Natural killer cell (primary cell): ENCODE measurements around the gene APH1B. TPM values are rescaled to one million over a fixed set of nuclear protein-coding genes. Genes with fewer than 3 reads are reported as not detected.

ENCODE experiments used
- ATAC-seq, 3 donors: fragments of 150-1000 bp in 2 of 3; fragments of 200-7000 bp in 1 of 3; cut with Tn5 transposase; 1 replicate in 1 of 3; 2 replicates in 2 of 3; pipeline ENCODE4 v1.10.0; 2021; ENCODE audit warnings: mild to moderate bottlenecking in 2 of 3, moderate library complexity in 2 of 3
- DNase-seq, 2 donors: peaks; one replicate each; pipeline versions ENCODE4 v3.0.0 to v3.0.0-alpha.2; 2013 to 2021; ENCODE audit warnings: mixed read lengths in 1 of 2
- H3K27ac ChIP-seq: one replicate; pipeline ENCODE4 v1.5.1; 2013; ENCODE audit warnings: mild to moderate bottlenecking, low read length
- H3K27me3 ChIP-seq: one replicate; pipeline ENCODE4 v1.6.1; 2013; ENCODE audit warnings: low read length; ENCODE audit not compliant: control insufficient read depth, insufficient read depth
- H3K36me3 ChIP-seq: one replicate; pipeline ENCODE4 v1.6.1; 2013; ENCODE audit warnings: low read length; ENCODE audit not compliant: control insufficient read depth, insufficient read depth
- H3K4me1 ChIP-seq: one replicate; pipeline ENCODE4 v1.6.1; 2013; ENCODE audit warnings: low read length; ENCODE audit not compliant: control insufficient read depth, insufficient read depth
- H3K4me3 ChIP-seq: one replicate; pipeline ENCODE4 v1.5.1; 2013; ENCODE audit warnings: low read length
- H3K9me3 ChIP-seq: one replicate; pipeline ENCODE4 v1.6.1; 2013; ENCODE audit warnings: low read length; ENCODE audit not compliant: control insufficient read depth, insufficient read depth
- H3K27ac Mint-ChIP-seq, 2 donors: one replicate each; pipeline ENCODE4 v1.8.0; 2022; ENCODE audit warnings: mild to moderate bottlenecking in 2 of 2, mixed read lengths in 2 of 2, moderate library complexity in 1 of 2
- H3K27me3 Mint-ChIP-seq, 2 donors: one replicate each; pipeline ENCODE4 v1.8.0; 2022; ENCODE audit warnings: low read depth in 2 of 2, mixed read lengths in 2 of 2
- H3K36me3 Mint-ChIP-seq: one replicate; pipeline ENCODE4 v1.8.0; 2022; ENCODE audit warnings: mixed read lengths
- H3K4me1 Mint-ChIP-seq, 2 donors: one replicate each; pipeline ENCODE4 v1.8.0; 2022; ENCODE audit warnings: mixed read lengths in 2 of 2
- H3K4me3 Mint-ChIP-seq: one replicate; pipeline ENCODE4 v1.8.0; 2022; ENCODE audit warnings: mild to moderate bottlenecking, moderate library complexity, mixed read lengths
- H3K9me3 Mint-ChIP-seq, 2 donors: one replicate each; pipeline ENCODE4 v1.8.0; 2022; ENCODE audit warnings: mixed read lengths in 2 of 2
- CTCF ChIP-seq: fragments of 200-600 bp; IDR thresholded peaks from one replicate; pipeline ENCODE4 v1.8.0; 2022; ENCODE audit warnings: antibody characterized with exemption
- WGBS: methylation state at CpG from one replicate; pipeline ENCODE4 v1.1.7; 2013; ENCODE audit warnings: missing lambda C conversion rate; ENCODE audit not compliant: insufficient coverage; 5-methylcytosine and 5-hydroxymethylcytosine counted together
- intact Hi-C: fragments of 100-400 bp; cut with micrococcal nuclease; formaldehyde crosslinking; loops from one replicate; pipeline ENCODE4 v1.14.2; 2022
- total RNA-seq, 4 donors: library from RNA; stranded (reverse); fragments of 120-200 nt in 1 of 4; gene quantifications; one replicate each; pipeline versions ENCODE4 v1.2.3 to v1.2.4, GENCODE V29; 2013 to 2022

Gene APH1B
- total RNA-seq, result 10 to 100 TPM in 1 of 3 donors, 1 to 10 TPM in 2; 8.6 to 12.4 (median 9.9) TPM
- total RNA-seq (2013), result 15.4 TPM

DNA sequence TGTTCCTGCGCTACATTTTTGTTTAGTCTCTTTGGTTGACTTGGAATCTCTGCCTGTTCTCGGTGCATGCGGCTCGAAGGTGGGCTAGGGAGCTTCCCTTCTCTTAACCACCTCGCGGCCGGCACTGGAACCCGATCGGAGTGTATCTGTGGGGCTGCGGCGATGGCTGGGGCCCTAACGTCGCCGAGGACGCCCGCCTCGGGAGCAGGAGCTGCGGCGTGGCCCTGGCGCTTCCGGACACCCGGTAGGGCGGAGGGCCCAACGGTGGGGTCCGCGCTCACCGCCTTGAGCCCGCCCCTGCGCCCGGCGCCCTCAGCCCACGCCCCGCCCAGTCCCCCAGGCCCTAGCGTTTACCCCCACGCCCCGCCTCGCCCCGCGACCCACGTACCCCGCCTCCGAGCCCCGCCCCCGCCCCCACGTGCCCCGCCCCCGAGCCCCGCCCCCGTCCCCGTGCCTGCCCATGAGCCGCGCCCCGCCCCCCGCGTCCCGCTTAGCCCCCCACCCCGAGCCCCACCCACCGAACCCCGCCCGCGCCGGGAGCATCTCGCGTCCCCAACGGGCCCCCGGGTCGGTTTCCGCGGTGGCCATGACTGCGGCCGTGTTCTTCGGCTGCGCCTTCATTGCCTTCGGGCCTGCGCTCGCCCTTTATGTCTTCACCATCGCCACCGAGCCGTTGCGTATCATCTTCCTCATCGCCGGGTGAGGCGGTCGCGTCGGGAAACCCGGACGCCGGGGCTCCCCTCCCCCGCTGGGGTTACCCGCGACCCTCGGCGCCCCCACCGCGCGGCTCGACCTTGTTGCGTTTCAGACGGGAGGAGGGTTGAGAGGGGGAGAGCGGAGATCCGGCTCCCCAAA, at the start of gene APH1B:
Gene APH1B (plus strand): TSS at position 568 of the 855 bp plus-strand sequence. CDS start 19 bp downstream, at position 587.
- under 1% methylated on average over 78 of the region's 102 CpGs for WGBS
- no peaks in the 10 kb centered on the region for H3K9me3 Mint-ChIP-seq
- H3K27me3 ChIP-seq, result no peaks in the 10 kb centered on the region
- peak; percentile 63 to 87 for DNase-seq
- no peaks in the 10 kb centered on the region for H3K9me3 ChIP-seq
- peak within 1 kb of the TSS; percentile 82 for H3K27ac Mint-ChIP-seq
- peak within 1 kb of the TSS; percentile 96 for H3K4me3 ChIP-seq
- H3K4me1 ChIP-seq, result peaks cover 24% of the 10 kb centered on the region
- no peaks in the 10 kb centered on the region for H3K36me3 ChIP-seq
- H3K4me1 Mint-ChIP-seq, result peaks cover 25 to 43% of the 10 kb centered on the region in 2 donors
- peak within 1 kb of the TSS; percentile 74 for H3K27ac ChIP-seq
- no peak for TF ChIP-seq CTCF
- H3K27me3 Mint-ChIP-seq, result no peaks in the 10 kb centered on the region
- H3K36me3 Mint-ChIP-seq, result no peaks in the 10 kb centered on the region
- peak within 1 kb of the TSS; percentile 88 for H3K4me3 Mint-ChIP-seq
- intact Hi-C loops, result no loop called here
- peak; percentile 78 to 83 (median 81) for ATAC-seq

- Histone ChIP-seq H3K4me3 (no peak overlapping the region), H3K9me3 (no peaks in the 10 kb centered on the region), H3K27ac (no peak overlapping the region), H3K4me1 (peaks cover 12% of the 10 kb centered on the region), H3K36me3 (peaks cover 24% of the 10 kb centered on the region), H3K27me3 (no peaks in the 10 kb centered on the region)
- Mint-ChIP-seq H3K36me3 (peaks cover 8% of the 10 kb centered on the region), H3K4me3 (peak overlapping the region; percentile 65), H3K27ac (peak overlapping the region; percentile 77 to 92), H3K27me3 (no peaks in the 10 kb centered on the region), H3K4me1 (peaks cover 54 to 71% of the 10 kb centered on the region in 2 donors), H3K9me3 (no peaks in the 10 kb centered on the region)
- DNase-seq (no peak), ATAC-seq (no peak)
- intact Hi-C loops, result no loop called here
- TF ChIP-seq CTCF, result no peak
- WGBS, result 90% methylated on average over 2 of the region's 2 CpGs
These were observed 49.7 kb upstream of the APH1B start for GRCh38 chr15:63227689-63228088.

- intact Hi-C loops, result no loop called here
- no peaks in the 10 kb centered on the region for H3K27me3 ChIP-seq
- no peaks in the 10 kb centered on the region for H3K9me3 ChIP-seq
- H3K27ac Mint-ChIP-seq, result peak overlapping the region; percentile 90 to 94
- H3K4me3 ChIP-seq, result no peak overlapping the region
- TF ChIP-seq CTCF, result no peak
- no peak for ATAC-seq
- peak overlapping the region; percentile 25 for H3K4me3 Mint-ChIP-seq
- no peak for DNase-seq
- H3K36me3 Mint-ChIP-seq, result peaks cover 6% of the 10 kb centered on the region
- no peaks in the 10 kb centered on the region for H3K9me3 Mint-ChIP-seq
- WGBS, result 96% methylated on average over 3 of the region's 3 CpGs
- H3K27ac ChIP-seq, result peak overlapping the region; percentile 84
- peaks cover 30% of the 10 kb centered on the region for H3K4me1 ChIP-seq
- no peaks in the 10 kb centered on the region for H3K27me3 Mint-ChIP-seq
- H3K36me3 ChIP-seq, result peaks cover 2% of the 10 kb centered on the region
- peaks cover 74 to 75% of the 10 kb centered on the region in 2 donors for H3K4me1 Mint-ChIP-seq
These were observed 46.2 kb upstream of the APH1B start for GRCh38 chr15:63231206-63231605.
